AG04450 (cell line): Measurements from ENCODE around the gene RPUSD1. TPM values are rescaled to one million over a fixed set of nuclear protein-coding genes. Genes with fewer than 3 reads are reported as not detected.

Source experiments
- CTCF ChIA-PET: fragments of 300-600, 350-600 bp; formaldehyde crosslinking; extraction: SDS; loops from one replicate; lab custom pipeline; 2022; ENCODE audit warnings: antibody characterized with exemption, inconsistent platforms; lab: Charles Lee
- POLR2A ChIA-PET: fragments of 350-600 bp; formaldehyde crosslinking; extraction: SDS; loops from one replicate; lab custom pipeline; 2021; ENCODE audit warnings: antibody characterized with exemption, inconsistent platforms; lab: Yijun Ruan, JAX
- DNase-seq: peaks from one replicate; pipeline ENCODE4 v3.0.0-alpha.2; 2011; ENCODE audit warnings: low read depth, low spot score
- H3K27ac ChIP-seq: one replicate; pipeline ENCODE4 v1.5.1; 2012; ENCODE audit warnings: low read depth, low read length, control low read depth
- H3K27me3 ChIP-seq: one replicate; pipeline ENCODE4 v1.6.0; 2012; ENCODE audit warnings: low read length; ENCODE audit not compliant: control insufficient read depth, insufficient read depth
- H3K4me3 ChIP-seq: 2 replicates; pipeline ENCODE4 v1.5.1; 2011; ENCODE audit warnings: mild to moderate bottlenecking, low read depth, low read length, control low read depth
- H3K9me3 ChIP-seq: 2 replicates; pipeline ENCODE4 v1.5.1; 2012; ENCODE audit warnings: low read length; ENCODE audit not compliant: control insufficient read depth, insufficient read depth
- polyA plus RNA-seq: library from polyadenylated mRNA; depleted of rRNA; stranded (reverse); fragments of >200 nt; gene quantifications from 2 replicates; pipeline ENCODE4 v1.2.3, GENCODE V29; 2011
- TF ChIP-seq, protein P1 (sequence below): IDR thresholded peaks from 2 replicates; pipeline ENCODE4 v1.5.1; 2011; ENCODE audit warnings: low read depth, low read length, control low read depth, inconsistent platforms

The RPUSD1 gene
- polyA plus RNA-seq, 1 experiment: 9.2 TPM

GRCh38 chr16:819336-820043 lies 31.3 kb upstream of the RPUSD1 start:
- no peak overlapping the region for H3K4me3 ChIP-seq
- no peak for DNase-seq
- ChIA-PET POLR2A (no interaction called here), CTCF (no interaction called here)
- H3K27ac ChIP-seq: no peak overlapping the region
- peaks cover 25% of the 10 kb centered on the region for H3K9me3 ChIP-seq
- TF ChIP-seq, protein P1, sequence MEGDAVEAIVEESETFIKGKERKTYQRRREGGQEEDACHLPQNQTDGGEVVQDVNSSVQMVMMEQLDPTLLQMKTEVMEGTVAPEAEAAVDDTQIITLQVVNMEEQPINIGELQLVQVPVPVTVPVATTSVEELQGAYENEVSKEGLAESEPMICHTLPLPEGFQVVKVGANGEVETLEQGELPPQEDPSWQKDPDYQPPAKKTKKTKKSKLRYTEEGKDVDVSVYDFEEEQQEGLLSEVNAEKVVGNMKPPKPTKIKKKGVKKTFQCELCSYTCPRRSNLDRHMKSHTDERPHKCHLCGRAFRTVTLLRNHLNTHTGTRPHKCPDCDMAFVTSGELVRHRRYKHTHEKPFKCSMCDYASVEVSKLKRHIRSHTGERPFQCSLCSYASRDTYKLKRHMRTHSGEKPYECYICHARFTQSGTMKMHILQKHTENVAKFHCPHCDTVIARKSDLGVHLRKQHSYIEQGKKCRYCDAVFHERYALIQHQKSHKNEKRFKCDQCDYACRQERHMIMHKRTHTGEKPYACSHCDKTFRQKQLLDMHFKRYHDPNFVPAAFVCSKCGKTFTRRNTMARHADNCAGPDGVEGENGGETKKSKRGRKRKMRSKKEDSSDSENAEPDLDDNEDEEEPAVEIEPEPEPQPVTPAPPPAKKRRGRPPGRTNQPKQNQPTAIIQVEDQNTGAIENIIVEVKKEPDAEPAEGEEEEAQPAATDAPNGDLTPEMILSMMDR: no peak
- H3K27me3 ChIP-seq: peaks cover 17% of the 10 kb centered on the region

GRCh38 chr16:818592-818991 lies 30.4 kb upstream of the RPUSD1 start:
- TF ChIP-seq, protein P1: no peak
- Histone ChIP-seq H3K4me3 (no peak overlapping the region), H3K27me3 (peaks cover 17% of the 10 kb centered on the region), H3K9me3 (peaks cover 19% of the 10 kb centered on the region), H3K27ac (no peak overlapping the region)
- DNase-seq: no peak
- ChIA-PET CTCF (no interaction called here), POLR2A (no interaction called here)

GRCh38 chr16:818132-818531 lies 30.0 kb upstream of the RPUSD1 start:
- Histone ChIP-seq H3K4me3 (no peak overlapping the region), H3K27me3 (peaks cover 18% of the 10 kb centered on the region), H3K9me3 (peaks cover 15% of the 10 kb centered on the region; the same call in 1 of the 2 replicates), H3K27ac (no peak overlapping the region)
- CTCF ChIA-PET: no interaction called here
- POLR2A ChIA-PET: no interaction called here
- TF ChIP-seq, protein P1: no peak
- DNase-seq: no peak

DNA sequence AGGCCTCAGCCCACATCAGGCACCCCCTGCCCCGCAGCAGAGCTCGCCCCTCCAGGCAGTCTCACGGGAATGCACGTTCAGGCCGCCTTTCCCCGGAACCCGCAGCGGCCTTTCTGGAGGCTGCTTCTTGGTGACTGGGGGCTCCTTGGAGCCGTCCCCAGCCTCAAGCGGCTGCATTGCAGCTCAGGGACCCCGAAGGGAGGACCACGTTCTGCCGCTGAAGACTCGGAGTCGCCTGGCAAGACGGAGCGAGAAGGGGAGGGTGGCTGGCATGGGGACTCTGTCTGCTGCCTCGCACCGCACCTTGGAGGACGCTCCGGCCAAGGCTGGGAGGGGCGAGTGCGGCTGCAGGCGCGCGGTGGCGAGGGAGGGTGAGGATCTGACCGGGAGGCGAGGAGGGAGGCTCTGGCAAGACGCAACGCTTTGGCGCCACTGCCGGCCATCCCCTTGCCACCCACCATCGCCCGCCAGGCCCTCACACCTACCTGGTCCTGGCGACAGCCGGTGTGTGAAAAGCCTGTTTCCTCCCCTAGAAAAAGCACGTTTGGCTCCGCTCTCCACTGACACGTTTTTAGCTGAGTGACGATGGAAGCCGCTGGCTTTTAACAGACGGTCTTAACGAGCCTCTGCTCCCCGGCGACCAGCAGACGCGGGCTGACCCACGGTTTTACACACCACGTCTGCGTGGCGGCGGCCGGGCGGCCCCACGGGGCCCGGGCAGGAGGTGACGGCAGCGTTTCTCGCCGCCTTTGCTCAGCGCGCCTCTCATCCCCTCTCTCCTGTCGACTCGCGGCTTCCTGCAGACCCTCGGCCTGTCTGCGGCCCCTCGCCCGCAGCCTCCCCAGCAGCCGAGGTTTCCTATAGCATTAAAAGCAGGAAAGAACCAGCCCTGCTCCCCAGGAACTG lies 29.1 kb upstream of the RPUSD1 start:
- Histone ChIP-seq H3K27ac (no peak overlapping the region), H3K9me3 (peaks cover 9% of the 10 kb centered on the region; the same call in 1 of the 2 replicates), H3K27me3 (peaks cover 19% of the 10 kb centered on the region), H3K4me3 (no peak overlapping the region)
- ChIA-PET POLR2A (no interaction called here), CTCF (no interaction called here)
- TF ChIP-seq, protein P1: no peak
- no peak for DNase-seq
